ENCODE measurements around the gene PTPRB. TPM values are rescaled to one million over a fixed set of nuclear protein-coding genes. Genes with fewer than 3 reads are reported as not detected.

Gene PTPRB
- total and polyA plus RNA-seq, 2 of the 4 experiments (the other 2 are of a cell fraction), result 4.1 to 6.5 TPM

GRCh38 chr12:70507442-70507841, 129.8 kb downstream of the PTPRB start:
- no peak overlapping the region for H3K23ac ChIP-seq (ENCODE audit: low read depth, low read length)
- DNase-seq (no peak), ATAC-seq (ENCODE audit: low read depth) (no peak)
- no peaks in the 10 kb centered on the region for H3K4me1 ChIP-seq (ENCODE audit: control insufficient read depth, insufficient read depth, low read length)
- no peak overlapping the region for H4K5ac ChIP-seq (ENCODE audit: low read depth, low read length)
- no CpG with 5 or more reads among the region's 2 CpGs for WGBS, 2 experiments (ENCODE audit: extremely low coverage in 2 of 2, insufficient read length in 1 of 2)
- dilution Hi-C loops (cut with HindIII; ENCODE audit: low sequenced_read_pairs, unreplicated experiment) (no loop called here), intact Hi-C loops (cut with micrococcal nuclease) (no loop called here), in situ Hi-C loops (cut with MboI; ENCODE audit: low sequenced_read_pairs) (no loop called here)
- H3K9me1 ChIP-seq (ENCODE audit: insufficient read depth, low read length), result no peaks in the 10 kb centered on the region
- H3K36me3 ChIP-seq (ENCODE audit: control insufficient read depth, insufficient read depth, low read length), result no peaks in the 10 kb centered on the region
- no peaks in the 10 kb centered on the region for H3K79me1 ChIP-seq (ENCODE audit: low read depth in 1 of 2, low read length in 2 of 2)
- no peak overlapping the region for H2AK5ac ChIP-seq (ENCODE audit: low read depth, low read length)
- H3K56ac ChIP-seq (ENCODE audit: extremely low read depth, insufficient read depth, low read length), result no peak overlapping the region
- H2BK120ac ChIP-seq (ENCODE audit: low read depth, low read length), result no peak overlapping the region
- no peak overlapping the region for H2BK20ac ChIP-seq (ENCODE audit: low read depth, low read length)
- no peak overlapping the region for H2BK5ac ChIP-seq (ENCODE audit: low read depth, low read length, poor library complexity, severe bottlenecking)
- no peak overlapping the region for H3K18ac ChIP-seq (ENCODE audit: low read depth, low read length)
- no peaks in the 10 kb centered on the region for H4K20me1 ChIP-seq (ENCODE audit: insufficient read depth, low read length)
- H4K91ac ChIP-seq (ENCODE audit: insufficient read depth, low read depth, low read length), result no peak overlapping the region
- H3K27me3 ChIP-seq (ENCODE audit: control insufficient read depth, insufficient read depth, low read length), result no peaks in the 10 kb centered on the region
- H2AFZ ChIP-seq (replicated peaks; ENCODE audit: low read length, poor library complexity), result no peak overlapping the region
- H3K9me3 ChIP-seq (ENCODE audit: control insufficient read depth, insufficient read depth, low read length), result peaks cover 5% of the 10 kb centered on the region; the same call in 1 of the 2 replicates
- BruUV-seq (replicated peaks), result no TSS peak
- H3K4me2 ChIP-seq (ENCODE audit: low read depth, low read length), result no peak overlapping the region
- no peak overlapping the region for H3K27ac ChIP-seq (ENCODE audit: insufficient read depth, low read length)
- no peak overlapping the region for H2AK9ac ChIP-seq (replicated peaks; ENCODE audit: low read depth, low read length, poor library complexity)
- H3K4ac ChIP-seq (ENCODE audit: low read depth, low read length), result no peak overlapping the region
- H3K4me3 ChIP-seq (ENCODE audit: insufficient read depth, low read depth, low read length), result no peak overlapping the region
- TF ChIP-seq SMC3 (IDR thresholded peaks at IDR 0.05; ENCODE audit: low read depth, low read length) (no peak), POLR2A (IDR thresholded peaks at IDR 0.05; ENCODE audit: low read depth, low read length) (no peak), RAD21 (IDR thresholded peaks at IDR 0.05; ENCODE audit: low read length) (no peak), BHLHE40 (IDR thresholded peaks at IDR 0.05; ENCODE audit: low read depth, low read length) (no peak), RCOR1 (IDR thresholded peaks at IDR 0.05; ENCODE audit: insufficient replicate concordance, low read length) (no peak), RFX5 (IDR thresholded peaks at IDR 0.05; ENCODE audit: low read depth, low read length) (no peak), CEBPB (IDR thresholded peaks at IDR 0.05; ENCODE audit: low read depth, low read length) (no peak)
- POLR2A ChIA-PET (ENCODE audit: unreplicated experiment), result no interaction called here
- H3K9ac ChIP-seq (ENCODE audit: low read depth, low read length), result no peak overlapping the region
- no peak overlapping the region for H2BK15ac ChIP-seq (ENCODE audit: low read depth, low read length)
- no peak overlapping the region for H4K8ac ChIP-seq (ENCODE audit: low read depth in 2 of 2, low read length in 2 of 2)
- CTCF ChIA-PET, result interaction anchor here (0.6 kb wide), 1 partner anchor 549 kb away, joined by 4 read pairs; no protein-coding TSS in a partner anchor
- H3K14ac ChIP-seq (replicated peaks; ENCODE audit: low read depth, low read length), result no peak overlapping the region
